Umbilical cord (tissue), 2 donors: Measurements from ENCODE around the gene ANAPC2. TPM values are rescaled to one million over a fixed set of nuclear protein-coding genes. Genes with fewer than 3 reads are reported as not detected.

ENCODE experiments used
- DNase-seq: peaks from one replicate; pipeline ENCODE4 v3.0.0-alpha.2; 2015; ENCODE audit warnings: low spot score
- total RNA-seq: library from RNA; depleted of rRNA; stranded (reverse); fragments of >200 nt; gene quantifications from one replicate; pipeline ENCODE4 v1.2.3, GENCODE V29; 2014; ENCODE audit warnings: low replicate concordance; ENCODE audit not compliant: insufficient read depth

ANAPC2 gene
- total RNA-seq, 1 donor from 2014 or later = 18.3 TPM

GRCh38 chr9:137194388-137194787 lies 6.0 kb upstream of the ANAPC2 start:
- DNase-seq = no peak

GRCh38 chr9:137193771-137194170 lies 5.4 kb upstream of the ANAPC2 start:
- no peak for DNase-seq

GRCh38 chr9:137192859-137193258 lies 4.5 kb upstream of the ANAPC2 start:
- no peak for DNase-seq

GRCh38 chr9:137192448-137192780 lies 4.1 kb upstream of the ANAPC2 start:
- no peak for DNase-seq

- DNase-seq = no peak
Observed at GRCh38 chr9:137191691-137192447, 3.5 kb upstream of the ANAPC2 start.

GRCh38 chr9:137191245-137191644 lies 2.9 kb upstream of the ANAPC2 start:
- DNase-seq = no peak

GRCh38 chr9:137190315-137190856 lies 2.0 kb upstream of the ANAPC2 start:
- DNase-seq = no peak

- no peak for DNase-seq
Observed at GRCh38 chr9:137189297-137190295, 1.2 kb upstream of the ANAPC2 start.

- no peak for DNase-seq
Observed at GRCh38 chr9:137188086-137188489, 272 bp downstream of the ANAPC2 start.

GRCh38 chr9:137187386-137187785 lies 974 bp downstream of the ANAPC2 start:
- no peak for DNase-seq

- DNase-seq = no peak
Observed at GRCh38 chr9:137186385-137186784, 2.0 kb downstream of the ANAPC2 start.

GRCh38 chr9:137185921-137186320 lies 2.4 kb downstream of the ANAPC2 start:
- DNase-seq = no peak

GRCh38 chr9:137184881-137185660 lies 3.3 kb downstream of the ANAPC2 start:
- DNase-seq = no peak

GRCh38 chr9:137183980-137184595 lies 4.3 kb downstream of the ANAPC2 start:
- no peak for DNase-seq

- no peak for DNase-seq
Observed at GRCh38 chr9:137182836-137183235, 5.5 kb downstream of the ANAPC2 start.

GRCh38 chr9:137181680-137182079 lies 6.7 kb downstream of the ANAPC2 start:
- DNase-seq = no peak

- DNase-seq = no peak
Observed at GRCh38 chr9:137180491-137180890, 7.9 kb downstream of the ANAPC2 start.

- DNase-seq = no peak
Observed at GRCh38 chr9:137179761-137180160, 8.6 kb downstream of the ANAPC2 start.

GRCh38 chr9:137178939-137179630 lies 9.3 kb downstream of the ANAPC2 start:
- DNase-seq = no peak

GRCh38 chr9:137178201-137178938 lies 10.0 kb downstream of the ANAPC2 start:
- DNase-seq = no peak
